GM23248 (cell line): ENCODE measurements around the gene ZBED3. TPM values are rescaled to one million over a fixed set of nuclear protein-coding genes. Genes with fewer than 3 reads are reported as not detected.

Source experiments
- DNase-seq: peaks from one replicate; pipeline ENCODE4 v3.0.0-alpha.2; 2015
- H2AFZ ChIP-seq: fragments of 200-600 bp; sonication (generic); 2 replicates; pipeline ENCODE4 v1.6.1; 2016; ENCODE audit warnings: antibody characterized with exemption
- H3F3A ChIP-seq: fragments of 200-600 bp; sonication (generic); 2 replicates; pipeline ENCODE4 v1.6.1; 2016; ENCODE audit warnings: mild to moderate bottlenecking, antibody characterized with exemption, mixed run types; ENCODE audit not compliant: insufficient read depth
- H3K27ac ChIP-seq: fragments of 200-600 bp; sonication (generic); 2 replicates; pipeline ENCODE4 v1.5.1; 2016; ENCODE audit warnings: mild to moderate bottlenecking
- H3K27me3 ChIP-seq: fragments of 200-600 bp; sonication (generic); replicated peaks from 2 replicates; pipeline ENCODE4 v1.6.1; 2016; ENCODE audit warnings: mild to moderate bottlenecking; ENCODE audit not compliant: insufficient read depth
- H3K36me3 ChIP-seq: fragments of 200-600 bp; sonication (generic); 2 replicates; pipeline ENCODE4 v1.6.1; 2016; ENCODE audit warnings: low read depth, mild to moderate bottlenecking
- H3K4me1 ChIP-seq: fragments of 200-600 bp; sonication (generic); 2 replicates; pipeline ENCODE4 v1.6.1; 2016; ENCODE audit warnings: mild to moderate bottlenecking; ENCODE audit not compliant: insufficient read depth
- H3K4me2 ChIP-seq: fragments of 200-600 bp; sonication (generic); one replicate; pipeline ENCODE4 v1.6.1; 2016; ENCODE audit warnings: mild to moderate bottlenecking; ENCODE audit not compliant: unreplicated experiment
- H3K4me3 ChIP-seq: fragments of 200-600 bp; sonication (generic); 2 replicates; pipeline ENCODE4 v1.5.1; 2016; ENCODE audit warnings: mild to moderate bottlenecking
- H3K79me2 ChIP-seq: fragments of 200-600 bp; sonication (generic); 2 replicates; pipeline ENCODE4 v1.6.1; 2016; ENCODE audit warnings: mild to moderate bottlenecking; ENCODE audit not compliant: insufficient read depth
- H3K9ac ChIP-seq: fragments of 200-600 bp; sonication (generic); 2 replicates; pipeline ENCODE4 v1.6.1; 2016; ENCODE audit warnings: mild to moderate bottlenecking
- H3K9me2 ChIP-seq: fragments of 200-600 bp; sonication (generic); 2 replicates; pipeline ENCODE4 v1.6.1; 2016; ENCODE audit warnings: mixed run types, mild to moderate bottlenecking, moderate library complexity; ENCODE audit not compliant: insufficient read depth
- H3K9me3 ChIP-seq: fragments of 200-600 bp; sonication (generic); one replicate; pipeline ENCODE4 v1.6.1; 2017; ENCODE audit warnings: low read depth
- H4K20me1 ChIP-seq: fragments of 200-600 bp; sonication (generic); 2 replicates; pipeline ENCODE4 v1.6.0; 2016; ENCODE audit not compliant: insufficient read depth
- EZH2 ChIP-seq: fragments of 200-600 bp; sonication (generic); IDR thresholded peaks from 2 replicates; pipeline ENCODE4 v1.6.1; 2018; ENCODE audit warnings: antibody characterized with exemption, mild to moderate bottlenecking; ENCODE audit not compliant: insufficient read depth, poor library complexity, severe bottlenecking
- EZH2phosphoT487 ChIP-seq: fragments of 200-600 bp; sonication (generic); IDR thresholded peaks from 2 replicates; pipeline ENCODE4 v1.6.1; 2018; ENCODE audit warnings: antibody characterized with exemption, moderate library complexity, mild to moderate bottlenecking, low read depth; ENCODE audit not compliant: insufficient read depth
- WGBS, 2 experiments: methylation state at CpG; one replicate each; pipeline ENCODE4 v1.1.6; 2015 to 2017; ENCODE audit warnings: low lambda C conversion rate in 2 of 2, low coverage in 1 of 2; ENCODE audit errors: missing lambda C conversion rate in 2 of 2; 5-methylcytosine and 5-hydroxymethylcytosine counted together
- in situ Hi-C: fragments of 300-500 bp; cut with MboI; formaldehyde crosslinking; loops from 2 replicates; pipeline ENCODE4 v1.15.0; 2020
- polyA plus RNA-seq: library from polyadenylated mRNA; unstranded; fragments of >200 nt; fragmentation: Nextera tagmentation; extraction: Ambion mirVana; gene quantifications from 2 replicates; pipeline ENCODE4 v1.2.1, GENCODE V29; 2016
- total RNA-seq: library from RNA; depleted of rRNA; stranded (reverse); fragments of >200 nt; shearing (Covaris generic); gene quantifications from 2 replicates; pipeline ENCODE4 v1.2.3, GENCODE V29; 2014

The ZBED3 gene
- total and polyA plus RNA-seq, 2 experiments from 2014 or later = 0.54 to 0.75 TPM

- DNase-seq = no peak
- in situ Hi-C loops = no loop called here
- H3K27ac ChIP-seq = no peak overlapping the region
Measured at GRCh38 chr5:77104813-77105212, 17.7 kb upstream of the ZBED3 start.

GRCh38 chr5:77103457-77103856 is 16.4 kb upstream of the ZBED3 start:
- H3K9me2 ChIP-seq = no peaks in the 10 kb centered on the region
- no peak overlapping the region for H3K27ac ChIP-seq
- 32 to 33% methylated on average over 1 of the region's 1 CpG for WGBS, 2 experiments
- TF ChIP-seq EZH2 (no peak), EZH2phosphoT487 (no peak)
- H3K4me2 ChIP-seq = no peak overlapping the region
- in situ Hi-C loops = no loop called here
- H4K20me1 ChIP-seq = no peaks in the 10 kb centered on the region
- no peak overlapping the region for H2AFZ ChIP-seq
- H3K27me3 ChIP-seq = no peaks in the 10 kb centered on the region
- no peaks in the 10 kb centered on the region for H3K36me3 ChIP-seq
- H3K4me1 ChIP-seq = peaks cover 11% of the 10 kb centered on the region
- H3K79me2 ChIP-seq = no peaks in the 10 kb centered on the region
- no peak overlapping the region for H3K4me3 ChIP-seq
- no peaks in the 10 kb centered on the region for H3K9me3 ChIP-seq
- DNase-seq = peak; percentile 3
- H3F3A ChIP-seq = 0 out of 2 replicates have a peak, but pooled peaks cover 6% of the 10 kb centered on the region
- no peak overlapping the region for H3K9ac ChIP-seq

More at GRCh38 chr5:77104813-77105212, 17.7 kb upstream of the ZBED3 start:
- H4K20me1 ChIP-seq = no peaks in the 10 kb centered on the region
- H3K27me3 ChIP-seq = no peaks in the 10 kb centered on the region
- 0 out of 2 replicates have a peak, but pooled peaks cover 6% of the 10 kb centered on the region for H3F3A ChIP-seq
- no peak overlapping the region for H2AFZ ChIP-seq
- no peak overlapping the region for H3K4me2 ChIP-seq
- no peaks in the 10 kb centered on the region for H3K79me2 ChIP-seq
- TF ChIP-seq EZH2phosphoT487 = no peak
- TF ChIP-seq EZH2 = no peak
- H3K4me3 ChIP-seq = no peak overlapping the region
- no peak overlapping the region for H3K9ac ChIP-seq
- no peaks in the 10 kb centered on the region for H3K9me2 ChIP-seq
- no peaks in the 10 kb centered on the region for H3K9me3 ChIP-seq
- H3K4me1 ChIP-seq = peaks cover 11% of the 10 kb centered on the region
- no peaks in the 10 kb centered on the region for H3K36me3 ChIP-seq

DNA sequence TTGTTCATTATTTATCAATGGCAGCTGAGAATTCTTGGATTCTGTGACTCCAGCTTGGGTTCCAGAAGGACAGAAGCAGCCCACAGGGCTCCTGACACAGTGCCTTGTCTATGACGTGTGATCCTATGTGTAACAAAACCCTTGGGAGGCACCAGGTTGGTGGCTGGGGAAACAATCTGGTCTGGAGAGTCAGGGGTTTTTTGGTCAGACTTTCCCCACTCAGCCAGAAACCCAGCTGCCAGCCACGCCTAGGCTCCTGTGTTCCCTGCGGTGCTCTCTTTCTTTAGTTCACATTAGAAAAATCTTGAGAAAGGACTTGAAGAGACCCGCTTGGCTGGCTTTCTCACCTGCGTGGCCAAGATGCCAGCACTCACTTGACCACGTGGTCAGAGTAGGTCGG is 15.5 kb upstream of the ZBED3 start:
- no peak for TF ChIP-seq EZH2
- TF ChIP-seq EZH2phosphoT487 = no peak
- Histone ChIP-seq H4K20me1 (no peaks in the 10 kb centered on the region), H3F3A (0 out of 2 replicates have a peak, but pooled peaks cover 6% of the 10 kb centered on the region), H3K27me3 (no peaks in the 10 kb centered on the region), H3K9me3 (no peaks in the 10 kb centered on the region), H2AFZ (no peak overlapping the region), H3K79me2 (no peaks in the 10 kb centered on the region), H3K4me2 (no peak overlapping the region), H3K36me3 (no peaks in the 10 kb centered on the region), H3K4me3 (no peak overlapping the region), H3K9ac (no peak overlapping the region), H3K4me1 (peaks cover 11% of the 10 kb centered on the region), H3K9me2 (no peaks in the 10 kb centered on the region), H3K27ac (no peak overlapping the region)
- no peak for DNase-seq
- in situ Hi-C loops = no loop called here
- WGBS, 2 experiments = 74 to 81% methylated on average over 7 of the region's 7 CpGs

DNA sequence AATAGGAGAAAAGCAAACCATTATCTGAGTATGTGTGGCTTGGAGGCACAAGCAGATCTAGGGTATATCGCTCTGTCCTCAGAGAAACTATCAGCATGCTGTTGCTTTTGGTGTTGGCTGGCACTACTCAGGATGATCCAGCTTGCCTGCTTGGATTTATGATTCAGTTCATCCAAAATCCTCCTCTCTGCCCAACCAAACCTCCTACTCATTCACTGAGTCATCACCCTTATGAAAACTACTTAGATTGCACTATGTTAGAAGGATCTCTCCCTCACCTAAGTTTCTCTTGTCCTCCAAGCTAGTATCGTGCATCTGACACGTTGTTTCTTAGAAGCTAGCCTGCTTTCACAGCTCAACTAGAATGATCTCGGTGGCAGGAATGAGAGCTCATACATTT is 14.2 kb upstream of the ZBED3 start:
- 0 out of 2 replicates have a peak overlapping the region, but pooled peaks have one; percentile 38 for H2AFZ ChIP-seq
- H3K36me3 ChIP-seq = no peaks in the 10 kb centered on the region
- no peaks in the 10 kb centered on the region for H3K9me3 ChIP-seq
- peak overlapping the region; percentile 83 for H3K4me2 ChIP-seq
- no peak overlapping the region for H3K27ac ChIP-seq
- 39 to 41% methylated on average over 4 of the region's 4 CpGs for WGBS, 2 experiments
- in situ Hi-C loops = no loop called here
- no peaks in the 10 kb centered on the region for H4K20me1 ChIP-seq
- TF ChIP-seq EZH2 (no peak), EZH2phosphoT487 (no peak)
- peaks cover 11% of the 10 kb centered on the region for H3K4me1 ChIP-seq
- no peak overlapping the region for H3K9ac ChIP-seq
- no peaks in the 10 kb centered on the region for H3K9me2 ChIP-seq
- peak overlapping the region; percentile 48 for H3K4me3 ChIP-seq
- H3F3A ChIP-seq = 0 out of 2 replicates have a peak, but pooled peaks cover 6% of the 10 kb centered on the region
- no peaks in the 10 kb centered on the region for H3K27me3 ChIP-seq
- no peaks in the 10 kb centered on the region for H3K79me2 ChIP-seq
- DNase-seq = peak; percentile 91

DNA sequence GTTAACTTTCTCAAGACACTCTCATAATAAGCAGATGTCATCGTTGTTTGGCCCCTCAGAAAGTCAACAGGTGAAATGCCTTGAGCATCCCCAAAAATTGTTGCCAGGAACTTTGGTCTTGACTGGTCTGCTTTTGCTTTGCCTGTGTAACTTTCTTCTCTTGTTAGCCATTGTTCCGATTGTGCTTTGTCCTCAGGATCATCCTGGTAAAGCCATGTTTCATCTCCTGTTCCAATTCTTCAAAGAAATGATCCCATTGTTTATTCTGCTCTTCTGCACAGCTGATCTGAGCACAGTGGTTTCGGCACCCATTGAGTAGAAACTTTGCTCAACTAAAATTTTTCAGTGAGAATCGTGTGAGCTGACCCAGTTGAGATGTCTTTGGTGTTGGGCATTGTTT is 8.1 kb upstream of the ZBED3 start:
- no peak for DNase-seq
- no peak overlapping the region for H3K4me2 ChIP-seq
- H3K4me3 ChIP-seq = no peak overlapping the region
- H3K27me3 ChIP-seq = no peaks in the 10 kb centered on the region
- H3F3A ChIP-seq = no peaks in the 10 kb centered on the region
- H2AFZ ChIP-seq = no peak overlapping the region
- H3K27ac ChIP-seq = no peak overlapping the region
- H3K79me2 ChIP-seq = no peaks in the 10 kb centered on the region
- H3K9me2 ChIP-seq = no peaks in the 10 kb centered on the region
- H3K9ac ChIP-seq = no peak overlapping the region
- no peaks in the 10 kb centered on the region for H3K4me1 ChIP-seq
- H3K9me3 ChIP-seq = no peaks in the 10 kb centered on the region
- in situ Hi-C loops = no loop called here
- 57 to 61% methylated on average over 4 of the region's 4 CpGs for WGBS, 2 experiments
- no peak for TF ChIP-seq EZH2phosphoT487
- TF ChIP-seq EZH2 = no peak
- no peaks in the 10 kb centered on the region for H4K20me1 ChIP-seq
- no peaks in the 10 kb centered on the region for H3K36me3 ChIP-seq
